ENCODE measurements around the gene SIGLEC8. TPM values are rescaled to one million over a fixed set of nuclear protein-coding genes. Genes with fewer than 3 reads are reported as not detected.

SIGLEC8 gene
- total RNA-seq, 1 experiment from 2014 or later, result not detected

DNA sequence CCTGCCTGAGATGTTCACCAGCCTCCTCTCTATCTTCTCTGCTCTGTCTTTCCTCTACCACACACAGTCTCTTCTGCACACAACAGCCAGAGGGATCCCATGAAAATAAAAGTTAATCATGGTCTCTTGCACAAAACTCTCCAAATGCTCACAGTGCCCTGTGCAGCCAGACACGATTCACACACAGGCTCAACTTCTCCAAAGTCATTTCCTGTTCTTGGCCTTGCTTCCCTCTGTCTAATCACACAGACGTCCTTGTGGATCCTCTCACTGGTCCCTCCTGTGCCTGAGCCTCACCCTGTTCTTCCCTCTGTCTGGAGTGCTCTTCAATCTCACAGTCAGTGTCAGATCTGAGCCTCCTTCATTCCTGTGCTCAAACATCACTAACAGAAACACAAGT lies 35.5 kb upstream of the SIGLEC8 start:
- no peak overlapping the region for H3K4me3 ChIP-seq (ENCODE audit: low read depth, low read length)
- Mint-ChIP-seq H3K27me3 (ENCODE audit: insufficient read depth, unreplicated experiment) (peaks cover 6% of the 10 kb centered on the region), H3K36me3 (ENCODE audit: insufficient read depth, unreplicated experiment) (no peaks in the 10 kb centered on the region), H3K27ac (ENCODE audit: unreplicated experiment) (no peak overlapping the region), H3K4me3 (ENCODE audit: unreplicated experiment) (no peak overlapping the region), H3K4me1 (ENCODE audit: low read depth, unreplicated experiment) (no peaks in the 10 kb centered on the region), H3K9me3 (ENCODE audit: unreplicated experiment) (no peaks in the 10 kb centered on the region)
- H3K4me1 ChIP-seq, result no peaks in the 10 kb centered on the region
- no peaks in the 10 kb centered on the region for H3K9me3 ChIP-seq
- H3K27me3 ChIP-seq (replicated peaks; ENCODE audit: control insufficient read depth, insufficient read depth, low read length), result no peaks in the 10 kb centered on the region
- no peak for DNase-seq
- TF ChIP-seq, protein P1, sequence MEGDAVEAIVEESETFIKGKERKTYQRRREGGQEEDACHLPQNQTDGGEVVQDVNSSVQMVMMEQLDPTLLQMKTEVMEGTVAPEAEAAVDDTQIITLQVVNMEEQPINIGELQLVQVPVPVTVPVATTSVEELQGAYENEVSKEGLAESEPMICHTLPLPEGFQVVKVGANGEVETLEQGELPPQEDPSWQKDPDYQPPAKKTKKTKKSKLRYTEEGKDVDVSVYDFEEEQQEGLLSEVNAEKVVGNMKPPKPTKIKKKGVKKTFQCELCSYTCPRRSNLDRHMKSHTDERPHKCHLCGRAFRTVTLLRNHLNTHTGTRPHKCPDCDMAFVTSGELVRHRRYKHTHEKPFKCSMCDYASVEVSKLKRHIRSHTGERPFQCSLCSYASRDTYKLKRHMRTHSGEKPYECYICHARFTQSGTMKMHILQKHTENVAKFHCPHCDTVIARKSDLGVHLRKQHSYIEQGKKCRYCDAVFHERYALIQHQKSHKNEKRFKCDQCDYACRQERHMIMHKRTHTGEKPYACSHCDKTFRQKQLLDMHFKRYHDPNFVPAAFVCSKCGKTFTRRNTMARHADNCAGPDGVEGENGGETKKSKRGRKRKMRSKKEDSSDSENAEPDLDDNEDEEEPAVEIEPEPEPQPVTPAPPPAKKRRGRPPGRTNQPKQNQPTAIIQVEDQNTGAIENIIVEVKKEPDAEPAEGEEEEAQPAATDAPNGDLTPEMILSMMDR (IDR thresholded peaks at IDR 0.05; ENCODE audit: insufficient read depth in 1 of 2, low read depth in 1 of 2, low read length in 1 of 2, severe bottlenecking in 1 of 2, unreplicated experiment in 1 of 2), result no peak
- H3K36me3 ChIP-seq (ENCODE audit: control insufficient read depth, insufficient read depth, low read length), result no peaks in the 10 kb centered on the region
- no TSS peak for BruUV-seq (replicated peaks)
- POLR2A ChIA-PET, result no interaction called here
- CTCF ChIA-PET, result no interaction called here
- intact Hi-C loops (cut with micrococcal nuclease; ENCODE audit: unreplicated experiment), result no loop called here

DNA sequence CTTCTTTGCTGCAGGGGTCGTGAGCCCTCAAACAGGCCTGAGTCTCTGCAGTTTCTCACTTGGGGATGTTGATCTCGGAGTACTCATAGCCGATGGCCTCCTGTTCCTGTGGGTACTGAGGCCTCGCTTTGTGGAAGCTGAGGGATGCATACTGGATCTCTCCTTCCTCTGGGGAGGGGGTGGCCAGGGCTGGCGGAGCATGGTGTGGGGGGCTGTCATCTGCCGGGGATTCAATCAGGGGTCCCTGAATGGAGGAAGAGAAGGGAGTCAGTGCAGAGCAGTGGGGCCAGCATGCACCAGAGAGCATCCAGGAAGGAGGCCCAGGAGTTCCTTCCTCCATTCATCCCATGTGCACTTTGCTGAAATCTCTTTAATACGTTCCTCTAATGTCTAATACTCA lies 33.3 kb upstream of the SIGLEC8 start:
- Mint-ChIP-seq H3K27ac (ENCODE audit: unreplicated experiment) (no peak overlapping the region), H3K4me1 (ENCODE audit: low read depth, unreplicated experiment) (no peaks in the 10 kb centered on the region), H3K4me3 (ENCODE audit: unreplicated experiment) (no peak overlapping the region), H3K36me3 (ENCODE audit: insufficient read depth, unreplicated experiment) (no peaks in the 10 kb centered on the region), H3K9me3 (ENCODE audit: unreplicated experiment) (no peaks in the 10 kb centered on the region), H3K27me3 (ENCODE audit: insufficient read depth, unreplicated experiment) (peaks cover 6% of the 10 kb centered on the region)
- Histone ChIP-seq H3K27me3 (replicated peaks; ENCODE audit: control insufficient read depth, insufficient read depth, low read length) (no peaks in the 10 kb centered on the region), H3K4me1 (no peaks in the 10 kb centered on the region), H3K4me3 (ENCODE audit: low read depth, low read length) (no peak overlapping the region), H3K36me3 (ENCODE audit: control insufficient read depth, insufficient read depth, low read length) (no peaks in the 10 kb centered on the region), H3K9me3 (no peaks in the 10 kb centered on the region)
- ChIA-PET POLR2A (no interaction called here), CTCF (no interaction called here)
- DNase-seq, result no peak
- TF ChIP-seq, protein P1 (IDR thresholded peaks at IDR 0.05; ENCODE audit: insufficient read depth in 1 of 2, low read depth in 1 of 2, low read length in 1 of 2, severe bottlenecking in 1 of 2, unreplicated experiment in 1 of 2), result no peak
- no TSS peak for BruUV-seq (replicated peaks)
- intact Hi-C loops (cut with micrococcal nuclease; ENCODE audit: unreplicated experiment), result no loop called here

DNA sequence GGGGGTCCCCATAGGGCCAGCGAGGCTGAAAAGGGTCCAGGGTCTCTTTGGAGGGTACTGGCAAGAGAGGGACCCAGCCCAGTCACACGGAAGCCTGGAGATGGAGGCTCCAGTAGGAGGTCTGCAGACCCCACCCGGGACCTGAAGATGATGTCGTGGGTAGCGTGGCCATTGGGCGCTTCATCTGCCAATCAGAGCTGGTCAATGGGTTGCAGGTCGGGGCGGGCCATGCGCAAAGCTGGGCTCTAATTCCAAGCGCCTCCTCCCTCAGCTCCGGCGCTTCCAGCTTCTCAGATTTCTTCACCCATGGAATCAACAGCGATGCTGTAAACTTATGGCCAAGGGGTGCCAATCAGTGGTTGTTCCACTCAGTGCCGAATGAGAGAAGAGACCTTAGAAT lies 32.4 kb upstream of the SIGLEC8 start:
- Histone ChIP-seq H3K27me3 (replicated peaks; ENCODE audit: control insufficient read depth, insufficient read depth, low read length) (no peaks in the 10 kb centered on the region), H3K36me3 (ENCODE audit: control insufficient read depth, insufficient read depth, low read length) (no peaks in the 10 kb centered on the region), H3K9me3 (no peaks in the 10 kb centered on the region), H3K4me3 (ENCODE audit: low read depth, low read length) (no peak overlapping the region), H3K4me1 (no peaks in the 10 kb centered on the region)
- Mint-ChIP-seq H3K27ac (ENCODE audit: unreplicated experiment) (no peak overlapping the region), H3K4me1 (ENCODE audit: low read depth, unreplicated experiment) (no peaks in the 10 kb centered on the region), H3K9me3 (ENCODE audit: unreplicated experiment) (peaks cover 7% of the 10 kb centered on the region), H3K4me3 (ENCODE audit: unreplicated experiment) (no peak overlapping the region), H3K27me3 (ENCODE audit: insufficient read depth, unreplicated experiment) (peaks cover 7% of the 10 kb centered on the region), H3K36me3 (ENCODE audit: insufficient read depth, unreplicated experiment) (no peaks in the 10 kb centered on the region)
- ChIA-PET POLR2A (no interaction called here), CTCF (no interaction called here)
- TF ChIP-seq, protein P1 (IDR thresholded peaks at IDR 0.05; ENCODE audit: insufficient read depth in 1 of 2, low read depth in 1 of 2, low read length in 1 of 2, severe bottlenecking in 1 of 2, unreplicated experiment in 1 of 2), result no peak
- intact Hi-C loops (cut with micrococcal nuclease; ENCODE audit: unreplicated experiment), result no loop called here
- no TSS peak for BruUV-seq (replicated peaks)
- DNase-seq, result no peak
